Glomerular visceral epithelial cell (primary cell): ENCODE data around the gene FBXO2.

Experiments used
- DNase-seq: peaks from one replicate; pipeline ENCODE4 v3.0.0-alpha.2; 2016; ENCODE audit errors: extremely low spot score

The FBXO2 gene

GRCh38 chr1:11654137-11654938, at the start of gene FBXO2, which contains the start of gene FBXO44:
Gene FBXO2, minus strand, starts transcription at chr1:11654429. Its CDS starts 89 bp downstream, at chr1:11654340.
Gene FBXO44, plus strand, starts transcription at chr1:11654877. Its CDS starts 959 bp downstream, at chr1:11655836.
- peak; percentile 34 for DNase-seq

DNA sequence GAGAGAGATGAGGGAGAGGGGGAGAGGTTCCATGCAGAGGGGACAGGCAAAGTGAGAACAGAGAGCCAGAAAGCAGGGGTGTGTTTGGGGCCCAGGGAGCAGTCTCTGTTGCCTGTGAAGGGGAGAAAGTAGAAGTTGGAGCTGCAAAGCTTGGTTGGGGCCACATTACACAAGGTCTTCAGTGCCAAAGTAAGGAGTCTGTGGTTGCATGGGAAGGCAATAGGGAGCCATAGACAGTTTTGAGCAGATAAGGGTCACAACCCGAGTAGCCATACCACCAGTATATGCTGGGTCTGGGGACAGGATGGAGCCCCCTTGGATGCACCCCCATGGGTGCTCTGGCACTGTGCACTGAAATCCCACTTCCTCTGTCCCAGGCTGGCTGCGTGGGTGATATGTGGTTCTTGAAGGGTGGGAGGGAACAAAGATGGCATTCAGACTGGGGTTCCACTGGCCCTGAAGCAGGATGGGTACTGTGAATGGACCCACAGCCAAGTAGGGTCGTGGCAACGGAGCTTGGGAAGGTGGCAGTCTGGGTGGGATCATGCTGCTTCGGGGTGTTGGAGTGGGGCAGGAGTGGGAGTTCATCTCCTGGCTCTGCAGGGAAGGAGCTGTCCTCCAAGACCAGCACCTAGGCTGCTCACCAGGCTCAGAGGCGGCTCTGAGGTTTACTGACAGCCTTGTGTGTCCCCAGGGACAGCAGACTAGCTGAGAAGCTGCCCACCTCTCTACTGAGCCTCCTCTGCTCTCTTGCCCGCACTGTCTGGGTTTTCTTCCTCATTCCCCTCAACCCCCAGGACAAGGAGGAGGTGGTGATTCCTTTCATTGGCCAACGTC, 49.3 kb upstream of the FBXO2 start:
- DNase-seq = no peak

DNA sequence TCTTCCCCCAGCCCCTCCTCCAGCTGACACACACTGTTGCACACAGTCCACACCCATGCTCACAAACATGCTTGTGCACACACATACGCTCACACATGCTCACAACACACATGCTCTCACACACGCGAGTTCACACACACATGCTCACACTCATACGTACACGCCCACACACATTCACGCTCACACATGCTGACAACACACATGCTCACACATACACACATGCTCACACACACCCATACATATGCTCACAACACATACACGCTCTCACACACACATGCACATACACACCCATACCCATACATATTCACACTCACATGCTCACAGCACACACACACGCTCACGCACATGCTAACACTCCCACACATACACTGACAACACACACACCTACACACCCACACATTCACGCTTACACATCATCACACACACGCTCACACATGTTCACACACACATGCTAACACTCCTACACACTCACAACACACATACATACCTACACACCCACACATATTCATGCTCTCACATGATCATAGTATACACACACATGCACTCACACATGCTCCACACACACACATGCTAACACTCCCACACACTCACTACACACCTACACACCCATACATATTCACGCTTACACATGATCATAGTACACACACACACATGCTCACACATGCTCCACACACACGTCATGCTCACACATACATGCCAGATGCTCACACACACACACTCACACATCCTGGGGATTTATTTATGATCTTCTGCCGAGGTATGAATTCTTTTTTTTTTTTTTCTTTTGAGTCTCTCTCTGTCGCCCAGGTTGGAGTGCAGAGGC, 48.0 kb upstream of the FBXO2 start:
- no peak for DNase-seq

DNA sequence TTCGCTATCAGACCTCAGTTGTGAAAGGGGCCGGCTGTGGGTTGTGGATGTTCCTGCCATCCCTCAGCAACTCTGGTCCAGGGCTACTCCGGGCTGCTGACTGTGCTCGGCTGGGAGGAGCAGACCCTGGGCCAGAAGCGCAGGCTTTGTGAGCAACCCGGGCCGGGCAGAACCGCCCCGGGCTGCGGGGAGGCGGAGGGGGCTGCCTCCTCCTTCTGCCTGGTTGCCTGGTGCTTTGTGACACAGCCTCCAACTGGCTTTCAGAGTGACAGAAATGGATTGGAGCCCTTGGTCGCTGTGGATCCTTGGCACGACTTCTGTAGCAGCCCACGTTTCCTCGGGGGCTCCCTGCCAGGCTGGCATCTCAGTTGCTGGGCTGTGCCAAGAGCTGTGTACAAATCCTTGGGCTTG, 47.3 kb upstream of the FBXO2 start:
- DNase-seq = no peak

- DNase-seq = no peak
Measured at GRCh38 chr1:11700601-11701467, 46.6 kb upstream of the FBXO2 start.

- DNase-seq = no peak
Measured at GRCh38 chr1:11697893-11698210, 43.6 kb upstream of the FBXO2 start.

- DNase-seq = no peak
Measured at GRCh38 chr1:11697188-11697892, 43.1 kb upstream of the FBXO2 start.

- no peak for DNase-seq
Measured at GRCh38 chr1:11695861-11696260, 41.6 kb upstream of the FBXO2 start.

- DNase-seq = no peak
Measured at GRCh38 chr1:11693917-11694316, 39.7 kb upstream of the FBXO2 start.

DNA sequence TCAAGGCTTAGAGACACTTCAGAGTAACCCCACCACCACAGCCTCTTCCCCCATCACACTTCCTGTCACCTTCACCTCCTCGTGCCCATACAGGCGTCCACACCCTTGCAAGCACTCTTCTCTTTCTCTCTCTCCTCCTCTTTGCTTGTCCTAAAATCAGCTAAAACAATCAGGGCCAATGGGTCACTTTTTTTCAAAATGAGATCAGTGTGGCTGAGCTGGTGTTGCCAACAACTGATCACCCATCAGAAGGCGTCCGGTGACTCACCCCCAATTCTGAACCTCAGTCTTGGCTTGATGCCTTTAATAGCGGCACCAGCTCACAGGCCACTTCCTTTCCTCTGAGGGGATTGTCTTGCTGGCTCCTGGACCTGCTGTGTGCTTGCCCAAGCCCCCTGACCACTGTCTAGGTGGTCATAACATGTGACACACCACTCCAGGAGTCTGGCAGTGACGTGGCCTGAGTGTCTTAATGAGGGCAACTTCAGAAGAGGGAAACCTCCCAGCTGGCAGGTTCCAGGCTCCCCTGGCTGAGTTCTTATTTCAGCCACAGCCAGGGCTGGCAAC, 38.9 kb upstream of the FBXO2 start:
- DNase-seq = peak; percentile 88

DNA sequence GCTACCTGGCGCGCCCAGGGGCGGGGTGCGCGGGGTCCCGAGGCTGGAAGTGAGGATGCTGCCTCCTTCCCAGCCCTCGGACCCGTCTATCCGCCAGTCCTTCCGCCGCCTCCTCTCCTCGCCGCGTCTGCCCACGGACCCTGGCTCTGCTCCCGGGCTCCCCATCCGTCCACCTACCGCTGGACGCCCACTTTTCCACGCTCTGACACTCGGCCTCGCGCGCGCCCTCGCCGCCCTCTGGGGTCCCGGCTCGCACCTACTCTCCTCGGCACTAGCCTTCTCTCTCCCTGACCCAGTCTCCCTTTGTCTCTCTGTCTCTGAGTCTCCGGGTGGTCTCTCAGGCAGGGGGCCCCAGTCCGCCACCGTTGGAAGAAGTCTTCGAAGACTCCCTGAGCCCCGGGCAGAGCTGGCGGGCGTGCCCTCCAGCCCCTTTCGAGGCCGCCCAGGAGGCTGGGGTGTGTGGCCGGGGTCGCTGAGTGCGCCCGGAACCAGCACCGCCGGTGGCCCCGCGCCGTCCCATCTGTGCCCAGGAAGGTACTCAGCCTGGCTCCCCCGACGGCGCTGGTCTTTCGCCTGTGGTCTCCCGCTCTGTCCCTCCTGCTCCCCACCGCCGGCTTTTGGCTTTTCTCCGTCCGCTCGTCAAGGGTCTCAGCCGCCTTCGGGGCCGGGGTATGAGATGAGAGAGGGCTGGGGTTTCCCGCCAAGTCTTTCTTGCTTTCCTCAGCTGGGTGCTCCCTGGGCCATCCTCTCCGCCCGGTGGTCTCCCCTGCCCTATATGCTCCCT, 37.9 kb upstream of the FBXO2 start:
- DNase-seq = no peak

DNA sequence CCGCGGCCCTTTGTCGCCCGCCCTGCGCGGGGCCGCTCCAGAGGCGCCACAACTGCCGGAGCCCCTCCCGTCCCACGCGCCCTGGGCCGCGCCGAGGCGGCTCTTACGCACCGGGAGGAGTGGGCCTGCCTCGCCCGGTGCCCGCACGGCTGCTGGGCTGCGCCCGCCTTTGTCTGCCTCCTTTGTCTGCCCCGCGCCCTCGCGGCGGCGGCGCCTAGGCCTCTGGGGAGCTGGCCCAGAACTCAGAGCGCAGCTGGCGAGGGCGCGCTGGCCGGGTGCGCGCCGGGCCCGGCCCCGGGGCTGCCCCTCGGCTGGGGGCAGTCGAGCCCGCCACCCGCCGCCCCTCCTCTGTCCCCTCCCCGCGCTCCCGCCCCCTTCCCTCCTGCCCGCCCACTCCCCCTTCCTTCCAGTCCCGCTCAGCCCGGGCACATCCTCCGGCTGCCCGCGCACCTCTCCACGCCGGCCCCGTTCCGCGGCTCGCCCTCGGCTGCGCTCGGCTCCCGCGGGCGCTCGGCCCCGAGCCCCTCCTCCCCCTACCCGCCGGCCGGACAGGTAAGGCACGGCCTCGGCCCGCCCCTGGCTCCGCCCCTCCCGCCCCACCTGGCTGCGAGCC, 37.2 kb upstream of the FBXO2 start, which contains the start of gene DRAXIN:
DRAXIN (plus strand) TSS at position 409 of the 613 bp plus-strand sequence. CDS start 14,549 bp downstream, outside the sequence.
- no peak for DNase-seq

DNA sequence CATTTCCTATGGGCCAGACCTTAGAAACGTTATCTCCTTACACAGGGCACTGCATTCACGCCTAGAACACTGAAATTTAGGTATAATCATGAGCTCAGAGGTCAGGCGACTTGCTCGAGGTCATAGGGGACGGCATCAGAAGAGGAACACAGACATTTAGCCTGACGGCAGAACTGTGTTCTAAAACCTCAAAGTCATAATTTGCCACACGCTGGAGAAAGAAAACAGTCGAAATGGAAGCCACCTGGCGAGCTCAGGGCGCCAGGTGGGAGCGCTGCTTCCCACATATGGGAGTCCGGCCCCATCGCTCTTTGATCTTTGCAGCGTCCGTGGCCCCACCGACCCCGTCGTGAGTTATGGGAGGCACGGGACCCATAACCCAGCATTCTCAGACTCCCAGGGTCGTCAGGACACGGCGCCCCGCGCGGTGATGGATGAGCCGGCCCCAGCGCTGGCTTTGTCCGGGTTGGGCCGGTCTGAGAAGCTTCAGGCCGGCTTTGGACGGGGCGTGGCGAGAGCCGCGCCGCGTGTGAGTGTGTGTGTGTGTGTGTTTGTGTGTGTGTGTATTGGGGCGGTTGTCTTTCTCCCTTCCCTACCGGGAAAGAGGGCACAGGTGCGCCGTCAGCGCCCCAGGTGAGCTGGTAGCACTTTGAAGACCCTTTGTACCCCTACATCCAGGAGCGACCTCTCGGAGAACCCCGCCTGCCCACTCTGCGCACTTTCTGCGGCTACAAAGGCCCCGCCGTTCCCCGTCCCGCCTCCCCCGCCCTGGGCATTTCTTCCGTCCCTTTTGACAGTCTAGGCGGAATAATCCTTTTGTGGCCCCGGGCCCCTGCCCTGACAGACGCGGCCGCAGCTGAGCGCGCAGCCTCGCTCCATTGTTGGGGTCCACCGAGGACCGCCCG, 36.4 kb upstream of the FBXO2 start:
- no peak for DNase-seq

DNA sequence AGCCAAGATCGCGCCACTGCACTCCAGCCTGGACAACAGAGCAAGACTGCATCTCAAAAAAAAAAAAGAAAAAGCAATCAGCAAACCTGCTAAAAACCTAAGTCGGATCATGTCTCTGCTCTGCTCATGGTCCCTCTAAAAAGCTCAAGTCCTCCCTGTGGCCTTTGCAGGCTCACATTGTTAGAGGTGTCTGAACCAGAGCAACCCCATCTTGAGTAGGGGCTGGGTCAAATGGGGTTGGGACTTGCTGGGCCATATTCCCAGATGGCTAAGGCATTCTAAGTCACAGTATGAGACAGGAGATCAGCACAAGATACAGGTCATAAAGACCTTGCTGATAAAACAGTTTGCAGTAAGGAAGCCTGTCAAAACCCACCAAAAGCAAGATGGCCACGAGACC, 34.3 kb upstream of the FBXO2 start:
- no peak for DNase-seq

GRCh38 chr1:11685210-11685752, 31.1 kb upstream of the FBXO2 start:
- DNase-seq = no peak

DNA sequence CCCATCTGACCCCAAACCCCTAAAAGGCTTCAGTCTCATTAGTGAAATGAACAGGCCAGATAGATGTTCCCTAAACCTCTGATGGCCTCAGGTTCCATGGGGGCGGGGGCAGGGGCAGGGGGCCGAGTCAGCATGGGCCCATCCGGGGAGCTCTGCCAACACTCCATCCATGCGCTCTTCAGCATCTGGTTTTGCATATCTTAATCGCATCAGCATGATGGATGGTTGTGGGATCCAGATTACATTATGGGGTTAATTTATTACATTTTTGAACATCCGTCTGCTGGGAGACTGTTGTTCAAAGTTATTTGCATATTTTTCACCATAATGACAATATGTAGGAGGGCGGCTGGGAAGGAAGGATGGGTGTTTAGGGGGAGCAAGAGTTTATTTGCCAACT, 29.8 kb upstream of the FBXO2 start:
- DNase-seq = no peak

GRCh38 chr1:11682799-11683198, 28.6 kb upstream of the FBXO2 start:
- DNase-seq = no peak
